Ovary (tissue), 9 donors: ENCODE data around the gene CLEC11A. TPM values are rescaled to one million over a fixed set of nuclear protein-coding genes. Genes with fewer than 3 reads are reported as not detected.

ENCODE experiments used
- DNase-seq, 5 donors: peaks; one replicate each; pipeline ENCODE4 v3.0.0-alpha.2; 2019 to 2020
- H3K27ac ChIP-seq, 2 donors: fragments of 200-600 bp; one replicate each; pipeline versions ENCODE4 v1.5.1 to v1.8.0; 2019 to 2022
- H3K27me3 ChIP-seq: fragments of 200-600 bp; one replicate; pipeline ENCODE4 v1.8.0; 2022
- H3K36me3 ChIP-seq: fragments of 200-600 bp; sonication (generic); one replicate; pipeline ENCODE4 v1.5.1; 2019
- H3K4me1 ChIP-seq: one replicate; pipeline ENCODE4 v1.8.1; 2013; ENCODE audit warnings: mild to moderate bottlenecking, moderate library complexity; ENCODE audit not compliant: insufficient read depth
- H3K4me3 ChIP-seq: fragments of 200-600 bp; sonication (generic); one replicate; pipeline ENCODE4 v1.5.1; 2017
- H3K9me3 ChIP-seq, 2 donors: fragments of 200-600 bp in 1 of 2; sonication (generic) in 1 of 2; one replicate each; pipeline versions ENCODE4 v1.5.1 to v1.8.1; 2013 to 2019; ENCODE audit warnings: mild to moderate bottlenecking in 1 of 2, moderate library complexity in 1 of 2
- EP300 ChIP-seq: sonication (generic); formaldehyde crosslinking; IDR thresholded peaks from one replicate; pipeline ENCODE4 v1.6.1; 2017; ENCODE audit warnings: antibody characterized with exemption
- POLR2A ChIP-seq: fragments of 450-650 bp; IDR thresholded peaks from one replicate; pipeline ENCODE4 v1.6.1; 2017; ENCODE audit warnings: antibody characterized with exemption, mild to moderate bottlenecking, moderate library complexity
- WGBS, 3 donors: extraction: QIAGEN DNeasy Blood & Tissue Kit in 1 of 3; methylation state at CpG; one replicate each; pipeline versions ENCODE4 v1.1.5 to v1.1.7; 2013 to 2017; 5-methylcytosine and 5-hydroxymethylcytosine counted together
- intact Hi-C, 4 donors: fragments of 100-400 bp; cut with DNase I; formaldehyde crosslinking; loops; one replicate each; pipeline versions ENCODE4 v1.11.0 to v1.15.1; 2022 to 2023
- polyA plus RNA-seq, 2 donors: library from polyadenylated mRNA; stranded (reverse); fragments of 200-250 nt in 1 of 2; fragments of 350-450 nt in 1 of 2; fragmentation: Illumina TruSeq in 1 of 2; extraction: RNeasy Lipid Tissue Mini Kit (QIAGEN cat#74804) in 1 of 2; gene quantifications; one replicate each; pipeline ENCODE4 v1.2.3, GENCODE V29; 2013 to 2014
- total RNA-seq, 7 donors: library from RNA; depleted of rRNA in 2 of 7; stranded (reverse); fragments of >200 nt in 2 of 7; fragmentation: NEBNext Ultra II Directional in 3 of 7; extraction: Animal tissue kit (Norgen Biotek cat#: 25700) in 3 of 7; gene quantifications; one replicate each; pipeline versions ENCODE4 v1.1.0 to v1.2.4, GENCODE V29; 2016 to 2023
- TF ChIP-seq, protein P1 (sequence below), 3 donors: fragments of 450-650 bp in 2 of 3; fragments of 200-600 bp in 1 of 3; IDR thresholded peaks; one replicate each; pipeline versions ENCODE4 v1.5.1 to v1.8.0; 2016 to 2022; ENCODE audit warnings: antibody characterized with exemption in 3 of 3, mild to moderate bottlenecking in 1 of 3
- donor health status: DM: no; HTN: no; CAD: no; lungs with moderate emphysema.
- donor health status: DM: no; HTN: no; CAD: no.
- donor health status: Bipolar disorder and iron deficiency.
- donor health status: DM: yes; HTN: yes; CAD: no.
- donor health status: DM: no; HTN: no; CAD: no.
- donor health status: DM: yes; HTN: yes; CAD: no.

CLEC11A gene
- total and polyA plus RNA-seq, 9 donors = 3.8 to 120 (median 27.9) TPM

DNA sequence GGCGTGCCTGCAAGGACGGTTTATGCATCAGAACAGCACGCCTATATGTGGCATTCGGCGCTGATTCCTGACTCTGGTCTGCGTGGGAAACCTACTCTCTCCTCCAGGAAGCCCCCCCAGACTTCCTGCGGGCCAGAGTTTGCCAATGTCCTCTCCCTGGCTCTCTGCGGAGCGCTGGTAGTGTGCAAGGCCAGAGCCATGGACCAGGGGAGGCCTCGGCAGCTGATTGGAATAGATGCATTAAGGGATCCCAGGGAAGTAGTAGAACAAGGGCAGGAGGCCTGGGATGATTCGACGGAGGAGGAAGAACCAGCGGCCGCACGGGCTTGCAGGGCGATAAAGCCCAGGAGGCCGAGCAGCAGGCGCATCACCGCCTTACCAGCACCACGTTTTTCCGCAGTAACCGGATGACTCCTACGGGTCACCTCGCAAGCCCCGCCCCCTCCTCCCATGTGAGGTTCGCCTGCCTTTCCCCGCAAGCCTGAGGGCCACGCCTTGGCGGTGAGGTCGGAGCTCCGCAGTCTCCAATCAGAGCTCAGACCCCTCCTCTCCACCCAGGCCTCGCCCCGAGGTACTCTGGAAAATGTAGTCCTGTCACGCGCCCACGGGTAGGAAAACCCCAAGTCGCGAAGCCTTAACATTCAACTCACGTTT lies 5.0 kb downstream of the CLEC11A start:
- Histone ChIP-seq H3K27me3 (no peaks in the 10 kb centered on the region), H3K4me1 (peaks cover 20% of the 10 kb centered on the region), H3K4me3 (no peak overlapping the region), H3K27ac (no peak overlapping the region), H3K9me3 (no peaks in the 10 kb centered on the region), H3K36me3 (no peaks in the 10 kb centered on the region)
- intact Hi-C loops = loop anchor here in 1 of 4 donors (10.0 kb wide), 1 partner anchor 363 kb away; the partner anchor contains the start of gene NAPSA
- peak; percentile 84 to 91 (median 89) for DNase-seq
- TF ChIP-seq, protein P1, sequence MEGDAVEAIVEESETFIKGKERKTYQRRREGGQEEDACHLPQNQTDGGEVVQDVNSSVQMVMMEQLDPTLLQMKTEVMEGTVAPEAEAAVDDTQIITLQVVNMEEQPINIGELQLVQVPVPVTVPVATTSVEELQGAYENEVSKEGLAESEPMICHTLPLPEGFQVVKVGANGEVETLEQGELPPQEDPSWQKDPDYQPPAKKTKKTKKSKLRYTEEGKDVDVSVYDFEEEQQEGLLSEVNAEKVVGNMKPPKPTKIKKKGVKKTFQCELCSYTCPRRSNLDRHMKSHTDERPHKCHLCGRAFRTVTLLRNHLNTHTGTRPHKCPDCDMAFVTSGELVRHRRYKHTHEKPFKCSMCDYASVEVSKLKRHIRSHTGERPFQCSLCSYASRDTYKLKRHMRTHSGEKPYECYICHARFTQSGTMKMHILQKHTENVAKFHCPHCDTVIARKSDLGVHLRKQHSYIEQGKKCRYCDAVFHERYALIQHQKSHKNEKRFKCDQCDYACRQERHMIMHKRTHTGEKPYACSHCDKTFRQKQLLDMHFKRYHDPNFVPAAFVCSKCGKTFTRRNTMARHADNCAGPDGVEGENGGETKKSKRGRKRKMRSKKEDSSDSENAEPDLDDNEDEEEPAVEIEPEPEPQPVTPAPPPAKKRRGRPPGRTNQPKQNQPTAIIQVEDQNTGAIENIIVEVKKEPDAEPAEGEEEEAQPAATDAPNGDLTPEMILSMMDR (IDR thresholded peaks at IDR 0.05) = no peak
- TF ChIP-seq POLR2A (no peak), EP300 (no peak)
- WGBS, 3 donors = 10 to 20% (median 14%) methylated on average over 34 to 39 of the region's 39 CpGs

DNA sequence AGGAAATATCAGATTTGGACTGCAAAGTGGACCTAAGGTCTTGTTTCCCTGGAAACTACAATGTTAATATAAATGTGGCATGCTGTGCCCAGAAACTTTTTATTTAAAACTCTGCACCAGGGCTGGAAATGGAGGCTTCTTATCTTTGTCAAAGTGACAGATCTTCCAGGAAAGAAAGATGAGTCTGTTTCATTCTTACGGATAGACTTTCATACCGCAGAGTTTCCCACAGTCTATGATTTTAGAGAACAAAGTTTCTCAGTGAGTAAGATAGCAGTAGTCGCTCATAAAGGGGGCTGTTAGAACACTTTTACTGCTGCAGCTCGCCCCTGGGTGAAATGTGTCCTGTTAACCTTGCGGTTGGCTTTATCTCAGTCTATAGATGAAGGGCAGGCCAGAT lies 6.7 kb downstream of the CLEC11A start:
- no peaks in the 10 kb centered on the region for H3K9me3 ChIP-seq
- peaks cover 10% of the 10 kb centered on the region for H3K4me1 ChIP-seq
- TF ChIP-seq EP300 (no peak), POLR2A (no peak)
- TF ChIP-seq, protein P1 (IDR thresholded peaks at IDR 0.05) = no peak
- no peak for DNase-seq
- intact Hi-C loops = loop anchor here in 1 of 4 donors (10.0 kb wide), 1 partner anchor 365 kb away; the partner anchor contains the start of gene NAPSA
- no peak overlapping the region for H3K4me3 ChIP-seq
- no peak overlapping the region for H3K27ac ChIP-seq
- no peaks in the 10 kb centered on the region for H3K36me3 ChIP-seq
- 54 to 68% (median 64%) methylated on average over 5 of the region's 5 CpGs for WGBS, 3 donors
- no peaks in the 10 kb centered on the region for H3K27me3 ChIP-seq

DNA sequence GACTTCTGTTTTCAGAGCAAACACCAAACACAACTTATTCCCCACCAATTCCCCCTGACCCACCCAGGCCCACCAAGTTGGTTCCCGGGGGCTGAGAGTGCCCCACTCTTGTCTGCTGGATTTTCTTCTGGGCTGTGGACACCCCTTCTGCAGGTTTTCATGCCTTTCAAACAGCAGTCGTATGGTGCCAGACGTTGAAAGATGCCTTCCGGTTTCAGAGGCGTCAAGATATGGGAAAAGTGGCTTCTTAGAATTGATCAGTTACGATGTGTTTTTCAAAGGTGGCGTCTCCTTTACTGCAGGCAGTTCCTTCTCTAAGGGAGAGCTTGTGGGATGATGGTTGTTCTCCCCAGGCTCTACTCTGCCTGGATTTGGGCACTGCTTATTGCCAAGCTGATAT lies 12.7 kb downstream of the CLEC11A start:
- intact Hi-C loops = no loop called here
- Histone ChIP-seq H3K9me3 (no peaks in the 10 kb centered on the region), H3K36me3 (no peaks in the 10 kb centered on the region), H3K4me1 (no peaks in the 10 kb centered on the region), H3K27ac (no peak overlapping the region), H3K4me3 (no peak overlapping the region), H3K27me3 (no peaks in the 10 kb centered on the region)
- no peak for DNase-seq
- 54 to 65% (median 64%) methylated on average over 7 of the region's 7 CpGs for WGBS, 3 donors
- TF ChIP-seq POLR2A (no peak), EP300 (no peak)
- TF ChIP-seq, protein P1 (IDR thresholded peaks at IDR 0.05) = no peak

DNA sequence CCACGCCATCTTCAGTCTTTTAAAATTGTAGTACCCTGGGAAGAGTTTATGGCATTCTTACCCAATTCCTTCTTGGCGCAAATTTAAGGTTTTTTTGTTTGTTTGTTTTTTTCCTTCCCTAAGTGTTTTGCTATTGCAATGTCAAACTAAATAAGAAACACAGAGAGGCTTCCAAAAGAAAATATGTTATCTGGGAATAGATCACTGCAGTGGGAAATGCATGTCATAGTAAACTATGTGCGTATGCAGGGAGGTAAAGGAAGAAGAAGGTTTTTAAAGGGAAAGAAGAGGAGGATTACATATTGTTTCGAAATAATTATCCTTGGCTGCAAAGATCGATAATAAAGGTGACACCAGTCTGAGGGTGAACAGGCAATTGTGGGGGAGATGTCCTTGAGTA lies 13.2 kb downstream of the CLEC11A start:
- Histone ChIP-seq H3K4me1 (no peaks in the 10 kb centered on the region), H3K9me3 (no peaks in the 10 kb centered on the region), H3K27ac (no peak overlapping the region), H3K27me3 (no peaks in the 10 kb centered on the region), H3K4me3 (no peak overlapping the region), H3K36me3 (no peaks in the 10 kb centered on the region)
- WGBS, 3 donors = 55 to 63% (median 58%) methylated on average over 5 of the region's 5 CpGs
- intact Hi-C loops = no loop called here
- DNase-seq = no peak
- no peak for TF ChIP-seq POLR2A
- TF ChIP-seq EP300 = no peak
- TF ChIP-seq, protein P1 (IDR thresholded peaks at IDR 0.05) = no peak
